ENCODE measurements around the gene KIN. TPM values are rescaled to one million over a fixed set of nuclear protein-coding genes. Genes with fewer than 3 reads are reported as not detected.

KIN gene
- polyA plus RNA-seq, 1 of the 3 experiments (the other 2 are of a cell fraction), result 3.2 TPM

GRCh38 chr10:7776777-7777176 is 11.0 kb downstream of the KIN start:
- Histone ChIP-seq H3K79me2 (ENCODE audit: insufficient read depth) (peaks cover 16% of the 10 kb centered on the region), H3K4me2 (no peak overlapping the region), H3F3A (replicated peaks; ENCODE audit: insufficient read depth) (no peaks in the 10 kb centered on the region), H3K27me3 (ENCODE audit: insufficient read depth) (no peaks in the 10 kb centered on the region), H3K9me3 (no peaks in the 10 kb centered on the region), H3K36me3 (replicated peaks in 1 of 2; ENCODE audit: control insufficient read depth in 1 of 2, insufficient read depth in 2 of 2, low read length in 1 of 2) (peaks cover 53 to 69% of the 10 kb centered on the region in 2 experiments), H3K9me2 (no peaks in the 10 kb centered on the region), H3K27ac (ENCODE audit: low read depth in 2 of 2, low read length in 1 of 2) (no peak overlapping the region), H3K4me1 (ENCODE audit: control insufficient read depth in 1 of 2, insufficient read depth in 2 of 2, low read depth in 1 of 2, low read length in 1 of 2) (no peaks in the 10 kb centered on the region), H2AFZ (ENCODE audit: low read depth) (no peak overlapping the region), H4K20me1 (ENCODE audit: insufficient read depth) (peaks cover 6% of the 10 kb centered on the region; the same call in 1 of the 2 replicates), H3K9ac (no peak overlapping the region), H3K4me3 (ENCODE audit: low read depth in 2 of 2, low read length in 1 of 2) (no peak overlapping the region)
- no peak for TF ChIP-seq MAX (IDR thresholded peaks at IDR 0.05; ENCODE audit: low read depth)
- no peak for TF ChIP-seq TEAD4 (IDR thresholded peaks at IDR 0.05; ENCODE audit: borderline replicate concordance, insufficient read depth)
- TF ChIP-seq, protein P1, sequence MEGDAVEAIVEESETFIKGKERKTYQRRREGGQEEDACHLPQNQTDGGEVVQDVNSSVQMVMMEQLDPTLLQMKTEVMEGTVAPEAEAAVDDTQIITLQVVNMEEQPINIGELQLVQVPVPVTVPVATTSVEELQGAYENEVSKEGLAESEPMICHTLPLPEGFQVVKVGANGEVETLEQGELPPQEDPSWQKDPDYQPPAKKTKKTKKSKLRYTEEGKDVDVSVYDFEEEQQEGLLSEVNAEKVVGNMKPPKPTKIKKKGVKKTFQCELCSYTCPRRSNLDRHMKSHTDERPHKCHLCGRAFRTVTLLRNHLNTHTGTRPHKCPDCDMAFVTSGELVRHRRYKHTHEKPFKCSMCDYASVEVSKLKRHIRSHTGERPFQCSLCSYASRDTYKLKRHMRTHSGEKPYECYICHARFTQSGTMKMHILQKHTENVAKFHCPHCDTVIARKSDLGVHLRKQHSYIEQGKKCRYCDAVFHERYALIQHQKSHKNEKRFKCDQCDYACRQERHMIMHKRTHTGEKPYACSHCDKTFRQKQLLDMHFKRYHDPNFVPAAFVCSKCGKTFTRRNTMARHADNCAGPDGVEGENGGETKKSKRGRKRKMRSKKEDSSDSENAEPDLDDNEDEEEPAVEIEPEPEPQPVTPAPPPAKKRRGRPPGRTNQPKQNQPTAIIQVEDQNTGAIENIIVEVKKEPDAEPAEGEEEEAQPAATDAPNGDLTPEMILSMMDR (IDR thresholded peaks at IDR 0.05), result no peak
- no peak for TF ChIP-seq RXRA (IDR thresholded peaks at IDR 0.05; ENCODE audit: borderline replicate concordance, low read depth)
- TF ChIP-seq GABPA (IDR thresholded peaks at IDR 0.05; ENCODE audit: low read depth), result no peak
- no peak for TF ChIP-seq FOXJ3 (CRISPR knock-in tag; IDR thresholded peaks at IDR 0.05)
- no peak for TF ChIP-seq ZBTB33 (IDR thresholded peaks at IDR 0.05; ENCODE audit: borderline replicate concordance, low read depth)
- POLR2A ChIA-PET, result interaction anchor here (1.8 kb wide), 1 partner anchor 11 kb away, joined by 5 read pairs; the partner anchor contains the start of genes ATP5F1C and KIN
- DNase-seq, result no peak
- 92% methylated on average over 2 of the region's 2 CpGs for WGBS (ENCODE audit: low lambda C conversion rate)
- CTCF ChIA-PET, result interaction anchor here (0.7 to 1.1 kb wide), 2 partner anchors 11 to 90 kb away, joined by 3 read pairs; partner anchors contain the start of genes ATP5F1C and KIN

- Histone ChIP-seq H3K4me1 (ENCODE audit: control insufficient read depth in 1 of 2, insufficient read depth in 2 of 2, low read depth in 1 of 2, low read length in 1 of 2) (no peaks in the 10 kb centered on the region), H3F3A (replicated peaks; ENCODE audit: insufficient read depth) (no peaks in the 10 kb centered on the region), H2AFZ (ENCODE audit: low read depth) (no peak overlapping the region), H3K27me3 (ENCODE audit: insufficient read depth) (no peaks in the 10 kb centered on the region), H3K79me2 (ENCODE audit: insufficient read depth) (no peaks in the 10 kb centered on the region), H3K9ac (no peak overlapping the region), H4K20me1 (ENCODE audit: insufficient read depth) (no peaks in the 10 kb centered on the region), H3K9me2 (no peaks in the 10 kb centered on the region), H3K4me3 (ENCODE audit: low read depth in 2 of 2, low read length in 1 of 2) (no peak overlapping the region), H3K27ac (ENCODE audit: low read depth in 2 of 2, low read length in 1 of 2) (no peak overlapping the region), H3K9me3 (no peaks in the 10 kb centered on the region), H3K4me2 (no peak overlapping the region), H3K36me3 (replicated peaks in 1 of 2; ENCODE audit: control insufficient read depth in 1 of 2, insufficient read depth in 2 of 2, low read length in 1 of 2) (peaks cover 54 to 70% of the 10 kb centered on the region in 2 experiments)
- POLR2A ChIA-PET, result no interaction called here
- TF ChIP-seq USF1 (IDR thresholded peaks at IDR 0.05; ENCODE audit: borderline replicate concordance, low read depth), result no peak
- DNase-seq, result no peak
- WGBS (ENCODE audit: low lambda C conversion rate), result 84% methylated on average over 10 of the region's 10 CpGs
- CTCF ChIA-PET, result no interaction called here
These were observed 13.7 kb downstream of the KIN start for GRCh38 chr10:7773845-7774801.

All from SK-N-SH (cell line).